Mesenchymal stem cell (in vitro differentiated cells and primary cell): Measurements from ENCODE around the gene TOM1L2.

Source experiments
- DNase-seq: peaks from one replicate; pipeline ENCODE4 v3.0.0-alpha.2; 2013
- H2AFZ ChIP-seq: one replicate; pipeline ENCODE4 v1.6.1; 2013; ENCODE audit warnings: low read depth, mild to moderate bottlenecking, control low read depth, inconsistent platforms, low read length, moderate library complexity
- H2AK5ac ChIP-seq: 2 replicates; pipeline ENCODE4 v1.6.1; 2013; ENCODE audit warnings: low read length, moderate library complexity, mild to moderate bottlenecking, inconsistent platforms; ENCODE audit not compliant: severe bottlenecking
- H2BK120ac ChIP-seq: one replicate; pipeline ENCODE4 v1.6.1; 2013; ENCODE audit warnings: low read depth, mild to moderate bottlenecking, inconsistent platforms, low read length, moderate library complexity
- H2BK12ac ChIP-seq, 2 experiments: one replicate each; pipeline ENCODE4 v1.6.1; 2013; ENCODE audit warnings: inconsistent platforms in 2 of 2, low read length in 2 of 2, mild to moderate bottlenecking in 2 of 2, moderate library complexity in 2 of 2, control low read depth in 1 of 2
- H2BK15ac ChIP-seq: one replicate; pipeline ENCODE4 v1.6.1; 2013; ENCODE audit warnings: mild to moderate bottlenecking, low read depth, inconsistent platforms; ENCODE audit not compliant: poor library complexity, severe bottlenecking
- H2BK5ac ChIP-seq: 2 replicates; pipeline ENCODE4 v1.6.1; 2013; ENCODE audit warnings: low read depth, mild to moderate bottlenecking, low read length, control low read depth, inconsistent platforms; ENCODE audit not compliant: poor library complexity, severe bottlenecking
- H3K14ac ChIP-seq, 2 experiments: one replicate each; pipeline ENCODE4 v1.6.1; 2013; ENCODE audit warnings: inconsistent platforms in 2 of 2, low read length in 2 of 2, control low read depth in 1 of 2, mild to moderate bottlenecking in 1 of 2, moderate library complexity in 1 of 2
- H3K18ac ChIP-seq, 2 experiments: one replicate each; pipeline ENCODE4 v1.6.1; 2013; ENCODE audit warnings: inconsistent platforms in 2 of 2, low read length in 2 of 2, control low read depth in 1 of 2, low read depth in 1 of 2, mild to moderate bottlenecking in 1 of 2
- H3K23ac ChIP-seq, 2 experiments: one replicate each; pipeline ENCODE4 v1.6.1; 2013; ENCODE audit warnings: inconsistent platforms in 2 of 2, low read length in 2 of 2, mild to moderate bottlenecking in 2 of 2, moderate library complexity in 2 of 2, control low read depth in 1 of 2
- H3K27ac ChIP-seq: 2 replicates; pipeline ENCODE4 v1.5.1; 2013; ENCODE audit warnings: mild to moderate bottlenecking, moderate library complexity, low read length, control low read depth, inconsistent platforms; ENCODE audit not compliant: poor library complexity, severe bottlenecking
- H3K27me3 ChIP-seq, 2 experiments: 2 replicates each; pipeline versions ENCODE4 v1.6.1 to v1.7.0; 2013; ENCODE audit warnings: low read length in 2 of 2, mild to moderate bottlenecking in 2 of 2, moderate library complexity in 2 of 2, control low read depth in 1 of 2, inconsistent platforms in 1 of 2; ENCODE audit not compliant: control insufficient read depth in 1 of 2, insufficient read depth in 1 of 2
- H3K36me3 ChIP-seq, 2 experiments: 2 replicates each; pipeline versions ENCODE4 v1.6.1 to v1.7.0; 2013; ENCODE audit warnings: low read length in 2 of 2, control low read depth in 1 of 2, inconsistent platforms in 1 of 2, low read depth in 1 of 2, mild to moderate bottlenecking in 1 of 2; ENCODE audit not compliant: insufficient read depth in 2 of 2, control insufficient read depth in 1 of 2
- H3K4ac ChIP-seq, 2 experiments: one replicate each; pipeline ENCODE4 v1.6.1; 2013; ENCODE audit warnings: inconsistent platforms in 2 of 2, low read length in 2 of 2, mild to moderate bottlenecking in 2 of 2, moderate library complexity in 2 of 2, control low read depth in 1 of 2, low read depth in 1 of 2
- H3K4me1 ChIP-seq: 2 replicates; pipeline ENCODE4 v1.6.1; 2013; ENCODE audit warnings: low read depth, low read length, control low read depth; ENCODE audit not compliant: control insufficient read depth, insufficient read depth
- H3K4me2 ChIP-seq: 2 replicates; pipeline ENCODE4 v1.6.1; 2013; ENCODE audit warnings: low read length, mild to moderate bottlenecking, inconsistent platforms; ENCODE audit not compliant: poor library complexity, severe bottlenecking
- H3K4me3 ChIP-seq, 2 experiments: 2 replicates each; pipeline versions ENCODE4 v1.5.1 to v1.7.0; 2013; ENCODE audit warnings: low read length in 2 of 2, mild to moderate bottlenecking in 2 of 2, control low read depth in 1 of 2, low read depth in 1 of 2; ENCODE audit not compliant: insufficient read depth in 1 of 2
- H3K79me1 ChIP-seq: replicated peaks from 2 replicates; pipeline ENCODE4 v1.6.1; 2013; ENCODE audit warnings: mild to moderate bottlenecking, control low read depth, low read length, inconsistent platforms; ENCODE audit not compliant: poor library complexity, severe bottlenecking
- H3K9ac ChIP-seq: 2 replicates; pipeline ENCODE4 v1.7.0; 2013; ENCODE audit warnings: mild to moderate bottlenecking, low read length, moderate library complexity
- H3K9me3 ChIP-seq: 2 replicates; pipeline ENCODE4 v1.7.0; 2013; ENCODE audit warnings: mild to moderate bottlenecking, low read length; ENCODE audit not compliant: control insufficient read depth
- H4K8ac ChIP-seq: one replicate; pipeline ENCODE4 v1.6.1; 2013; ENCODE audit warnings: inconsistent platforms, mild to moderate bottlenecking, low read length, moderate library complexity
- H4K91ac ChIP-seq: one replicate; pipeline ENCODE4 v1.6.1; 2013; ENCODE audit warnings: mild to moderate bottlenecking, low read length, inconsistent platforms
- WGBS: methylation state at CpG from one replicate; pipeline ENCODE4 v1.1.7; 2013; ENCODE audit warnings: mixed read lengths; 5-methylcytosine and 5-hydroxymethylcytosine counted together

TOM1L2 gene

GRCh38 chr17:17837380-17837821 lies 134.8 kb downstream of the TOM1L2 start:
- WGBS = 33% methylated on average over 3 of the region's 3 CpGs
- H3K18ac ChIP-seq = peak overlapping the region; percentile 93 to 95

GRCh38 chr17:17836818-17837379 lies 135.3 kb downstream of the TOM1L2 start, which contains the start of gene SREBF1:
Gene SREBF1 (minus strand): TSS chr17:17836986. CDS start chr17:17836817, 169 bp downstream.
- Histone ChIP-seq H3K23ac (peak within 1 kb of the TSS in 1 of 2 experiments; percentile 92), H3K4me3 (peak within 1 kb of the TSS; percentile 84 to 86), H2AFZ (no peak within 1 kb of the TSS), H3K4ac (peak within 1 kb of the TSS; percentile 97 to 99), H3K4me2 (peak within 1 kb of the TSS; percentile 79), H2BK120ac (peak within 1 kb of the TSS; percentile 91), H2BK15ac (peak within 1 kb of the TSS; percentile 99), H3K79me1 (peaks cover 10% of the 10 kb centered on the region), H3K9ac (peak within 1 kb of the TSS; percentile 97), H3K36me3 (peaks cover under 1 to 4% of the 10 kb centered on the region in 2 experiments), H4K8ac (peak within 1 kb of the TSS; percentile 98), H3K27ac (peak within 1 kb of the TSS; percentile 22), H3K27me3 (no peaks in the 10 kb centered on the region), H2BK12ac (peak within 1 kb of the TSS; percentile 80 to 97), H2AK5ac (peak within 1 kb of the TSS; percentile 83), H3K14ac (peak within 1 kb of the TSS; percentile 88 to 97), H3K18ac (peak within 1 kb of the TSS; percentile 98), H4K91ac (peak within 1 kb of the TSS; percentile 98), H3K9me3 (no peaks in the 10 kb centered on the region), H2BK5ac (peak within 1 kb of the TSS; percentile 80), H3K4me1 (peaks cover 46% of the 10 kb centered on the region)
- 2% methylated on average over 41 of the region's 52 CpGs for WGBS
- DNase-seq = peak; percentile 79

More at GRCh38 chr17:17837380-17837821, 134.8 kb downstream of the TOM1L2 start:
- H2BK15ac ChIP-seq = peak overlapping the region; percentile 98
- peak overlapping the region; percentile 97 for H3K9ac ChIP-seq
- DNase-seq = peak; percentile 97
- peak overlapping the region; percentile 98 for H4K91ac ChIP-seq
- no peaks in the 10 kb centered on the region for H3K27me3 ChIP-seq
- peak overlapping the region in 1 of 2 experiments; percentile 49 for H3K14ac ChIP-seq
- H2BK120ac ChIP-seq = peak overlapping the region; percentile 91
- H3K23ac ChIP-seq = peak overlapping the region in 1 of 2 experiments; percentile 54
- H3K4me1 ChIP-seq = peaks cover 46% of the 10 kb centered on the region
- peak overlapping the region; percentile 22 for H3K27ac ChIP-seq
- H3K4me3 ChIP-seq = peak overlapping the region in 1 of 2 experiments; percentile 84
- peak overlapping the region; percentile 93 to 97 for H3K4ac ChIP-seq
- H2AK5ac ChIP-seq = peak overlapping the region; percentile 83
- H3K9me3 ChIP-seq = no peaks in the 10 kb centered on the region
- H2BK5ac ChIP-seq = no peak overlapping the region
- H3K79me1 ChIP-seq = peaks cover 5% of the 10 kb centered on the region
- H2BK12ac ChIP-seq = peak overlapping the region; percentile 70 to 97
- no peak overlapping the region for H2AFZ ChIP-seq
- peak overlapping the region; percentile 95 for H4K8ac ChIP-seq
- no peaks in the 10 kb centered on the region for H3K36me3 ChIP-seq
- H3K4me2 ChIP-seq = peak overlapping the region; percentile 79

- under 1% methylated on average over 58 of the region's 69 CpGs for WGBS
- Histone ChIP-seq H3K14ac (peak overlapping the region; percentile 88 to 97), H4K91ac (peak overlapping the region; percentile 98), H3K4me1 (peaks cover 43% of the 10 kb centered on the region), H2BK15ac (peak overlapping the region; percentile 99), H3K4me2 (peak overlapping the region; percentile 79), H3K79me1 (peaks cover 15% of the 10 kb centered on the region), H4K8ac (peak overlapping the region; percentile 98), H2AK5ac (no peak overlapping the region), H2BK120ac (peak overlapping the region; percentile 89), H2AFZ (no peak overlapping the region), H3K23ac (peak overlapping the region in 1 of 2 experiments; percentile 42), H3K9me3 (no peaks in the 10 kb centered on the region), H2BK12ac (peak overlapping the region; percentile 33 to 69), H3K9ac (peak overlapping the region; percentile 97), H3K18ac (peak overlapping the region; percentile 98), H3K27me3 (no peaks in the 10 kb centered on the region), H3K27ac (no peak overlapping the region), H3K4me3 (peak overlapping the region; percentile 84 to 86), H3K36me3 (peaks cover 4 to 6% of the 10 kb centered on the region in 2 experiments), H3K4ac (peak overlapping the region; percentile 86 to 99), H2BK5ac (peak overlapping the region; percentile 80)
- peak; percentile 95 for DNase-seq
These were observed 135.9 kb downstream of the TOM1L2 start for GRCh38 chr17:17836250-17836817.
